ENCODE measurements around the gene BSDC1.
A peak's percentile ranks its signal among the peaks of the same experiment; 100 is the strongest.

The BSDC1 gene

DNA sequence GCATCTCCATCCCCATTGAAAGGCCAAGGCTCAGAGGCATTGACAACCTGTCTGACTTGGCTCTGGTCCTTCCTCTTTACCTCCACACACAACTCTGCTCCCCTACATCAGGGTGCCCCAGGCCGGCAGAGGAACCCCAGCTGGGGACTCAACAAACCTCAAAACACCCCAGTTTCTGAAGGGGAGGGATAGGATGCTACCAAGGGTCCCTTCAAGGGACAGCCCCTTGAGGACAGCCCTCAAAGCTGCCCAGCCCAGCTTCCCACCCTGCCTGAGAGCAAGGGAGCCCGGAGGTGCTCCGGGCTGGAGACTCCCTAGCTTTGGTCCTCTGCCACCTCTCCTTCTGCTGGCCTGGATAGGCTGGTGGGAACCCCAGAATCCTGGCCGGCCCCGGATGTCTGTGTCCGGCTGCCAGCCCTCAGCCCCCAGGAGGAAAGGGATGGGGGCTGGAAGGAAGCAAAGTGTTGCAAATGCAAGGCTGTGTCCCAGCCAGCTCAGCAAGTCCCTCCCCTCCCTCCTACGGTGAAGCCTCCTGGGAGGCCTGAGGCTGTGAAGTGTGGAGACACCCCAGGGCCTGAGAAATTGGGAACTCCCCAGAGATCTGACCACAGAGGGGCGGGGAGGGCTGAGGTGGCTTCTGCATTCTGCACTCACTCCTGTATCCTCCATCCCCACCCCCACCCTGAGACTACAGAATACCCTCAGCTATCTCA, 57.1 kb downstream of the BSDC1 start:
- DNase-seq (ENCODE audit: low spot score), result no peak

DNA sequence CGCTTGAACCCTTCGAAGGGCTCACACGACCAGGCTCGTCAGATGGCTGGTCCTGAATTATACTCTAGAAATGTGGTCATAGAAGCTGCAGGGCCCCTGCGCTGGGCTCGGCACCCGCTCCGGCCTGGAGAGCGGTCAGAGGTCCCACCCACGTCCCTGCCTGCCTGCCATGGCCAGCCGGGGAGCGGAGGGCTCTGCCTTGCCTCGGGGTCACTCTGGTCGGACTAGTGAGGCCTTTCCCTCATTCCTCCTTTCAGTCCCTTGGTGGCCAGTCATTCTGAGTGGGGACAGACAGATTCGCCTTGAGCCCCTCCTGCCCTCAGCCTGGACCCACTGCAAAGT, 57.7 kb downstream of the BSDC1 start:
- no peak for DNase-seq (ENCODE audit: low spot score)

DNA sequence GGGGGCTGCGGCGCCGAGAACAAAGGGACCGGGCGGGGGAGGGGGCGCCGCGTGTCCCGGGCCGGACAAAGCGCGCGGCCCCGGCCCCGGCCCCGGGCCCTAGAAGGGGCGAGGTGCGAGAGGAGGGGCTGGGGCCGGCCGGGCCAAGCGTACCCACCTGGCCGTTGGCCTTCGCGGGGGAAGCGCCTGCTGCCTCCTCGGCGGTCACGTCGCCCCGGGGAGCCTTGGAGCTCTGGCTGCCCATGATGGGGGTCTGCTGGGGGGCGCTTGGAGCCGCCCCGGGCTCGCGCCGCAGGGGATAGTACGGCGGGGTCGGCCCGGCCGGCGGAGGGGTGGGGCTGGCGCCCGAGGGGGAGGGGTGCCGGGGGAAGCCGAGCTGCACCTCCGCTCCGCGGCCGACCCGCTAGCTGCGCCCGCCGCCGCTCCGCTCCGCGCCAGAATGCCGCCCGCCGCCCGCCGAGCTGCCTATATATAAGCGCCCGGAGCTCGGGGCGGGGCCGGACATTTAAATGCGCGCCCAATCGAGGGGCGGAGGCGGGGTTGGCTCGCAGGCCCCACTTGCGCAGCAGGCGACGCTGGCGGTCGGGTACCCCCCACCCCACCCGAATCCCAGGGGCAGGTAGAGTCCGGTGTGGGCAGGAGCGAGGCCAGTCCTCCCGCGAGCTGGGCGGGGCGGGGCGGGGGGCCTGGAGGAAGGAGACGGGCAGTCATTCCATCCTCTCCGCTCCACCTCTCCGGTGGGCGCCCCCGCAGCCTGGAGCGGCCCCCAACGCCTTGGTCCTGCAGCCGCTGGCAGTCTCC, 58.3 kb downstream of the BSDC1 start, which contains the start of gene MARCKSL1:
TSS of gene MARCKSL1 (minus strand) at position 444 of the 801 bp plus-strand sequence. CDS start at position 244, 200 bp downstream.
- DNase-seq (ENCODE audit: low spot score), result peak; percentile 75

DNA sequence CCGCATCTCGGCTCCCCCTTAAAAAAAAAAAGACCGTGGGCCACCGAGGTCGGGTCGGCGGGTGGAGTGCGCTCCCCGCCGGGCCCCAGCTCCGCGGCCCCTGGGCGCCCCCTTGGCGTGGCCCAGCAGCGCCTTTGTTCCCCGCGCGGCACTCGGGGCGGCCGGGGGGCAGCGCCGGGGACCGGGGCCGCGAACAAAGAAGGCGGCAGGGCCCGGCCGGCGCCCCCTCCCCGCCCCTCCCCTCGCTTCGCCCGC, 58.8 kb downstream of the BSDC1 start:
- DNase-seq (ENCODE audit: low spot score), result no peak

DNA sequence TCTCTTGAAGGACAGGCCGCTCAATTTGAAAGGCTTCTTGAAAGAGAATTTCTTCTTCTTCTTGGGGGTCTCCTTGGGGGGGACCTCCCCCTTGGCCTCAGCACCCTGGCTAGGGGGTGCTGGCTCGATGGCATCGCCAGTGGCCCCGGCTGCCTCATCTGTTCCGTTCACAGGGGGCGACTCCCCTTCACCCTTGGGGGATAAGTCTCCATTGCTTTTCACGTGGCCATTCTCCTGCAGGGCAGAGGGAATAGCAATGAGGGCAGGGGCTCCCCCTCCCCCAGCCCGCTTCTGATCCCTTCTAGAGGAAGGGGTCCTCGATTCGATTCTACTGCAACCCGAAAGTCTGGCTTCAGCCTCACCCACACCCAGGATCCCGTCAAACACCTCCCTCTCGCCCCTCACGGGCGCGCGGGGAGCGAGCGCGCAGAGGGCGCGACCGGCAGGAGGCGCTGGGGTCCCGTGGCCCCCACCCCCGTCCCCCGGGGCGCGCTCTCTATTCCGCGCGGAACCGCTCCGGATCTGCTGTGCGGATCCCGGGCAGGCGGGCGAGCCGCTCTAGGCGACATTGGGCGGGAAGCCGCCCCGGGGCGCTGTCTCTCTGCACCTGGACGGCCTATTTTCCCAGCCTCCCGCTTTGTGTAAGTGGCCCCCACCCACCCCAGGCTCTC, 59.2 kb downstream of the BSDC1 start:
- DNase-seq (ENCODE audit: low spot score), result no peak

DNA sequence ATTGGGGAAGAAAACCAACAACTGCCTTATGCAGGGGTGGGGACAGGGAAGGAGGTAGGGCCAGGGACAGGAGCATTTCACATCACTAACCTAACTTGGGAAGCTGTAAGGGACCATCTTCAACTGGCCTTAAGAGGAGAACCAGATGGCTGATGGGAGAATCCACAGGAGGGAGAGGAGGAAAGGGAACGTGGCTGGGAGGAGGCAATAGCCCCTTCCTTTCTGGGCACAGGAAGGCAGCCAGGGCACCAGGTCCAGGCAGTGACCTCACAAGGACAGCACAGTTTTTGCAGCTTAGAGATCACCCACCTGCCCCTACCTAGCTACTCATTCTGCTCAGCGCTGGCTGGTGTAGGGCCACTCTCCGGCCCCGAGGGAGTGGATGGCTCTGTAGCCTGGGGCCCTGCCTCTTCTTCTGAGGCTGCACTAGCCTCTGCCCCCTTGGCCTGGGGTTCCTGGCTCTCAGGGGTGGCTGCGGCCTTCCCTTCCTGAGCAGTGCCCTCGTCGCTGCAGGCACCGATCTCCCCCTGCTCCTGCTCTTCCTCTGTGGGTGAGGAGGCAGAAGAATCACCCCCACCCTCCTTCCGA, 59.9 kb downstream of the BSDC1 start:
- DNase-seq (ENCODE audit: low spot score), result peak; percentile 60

DNA sequence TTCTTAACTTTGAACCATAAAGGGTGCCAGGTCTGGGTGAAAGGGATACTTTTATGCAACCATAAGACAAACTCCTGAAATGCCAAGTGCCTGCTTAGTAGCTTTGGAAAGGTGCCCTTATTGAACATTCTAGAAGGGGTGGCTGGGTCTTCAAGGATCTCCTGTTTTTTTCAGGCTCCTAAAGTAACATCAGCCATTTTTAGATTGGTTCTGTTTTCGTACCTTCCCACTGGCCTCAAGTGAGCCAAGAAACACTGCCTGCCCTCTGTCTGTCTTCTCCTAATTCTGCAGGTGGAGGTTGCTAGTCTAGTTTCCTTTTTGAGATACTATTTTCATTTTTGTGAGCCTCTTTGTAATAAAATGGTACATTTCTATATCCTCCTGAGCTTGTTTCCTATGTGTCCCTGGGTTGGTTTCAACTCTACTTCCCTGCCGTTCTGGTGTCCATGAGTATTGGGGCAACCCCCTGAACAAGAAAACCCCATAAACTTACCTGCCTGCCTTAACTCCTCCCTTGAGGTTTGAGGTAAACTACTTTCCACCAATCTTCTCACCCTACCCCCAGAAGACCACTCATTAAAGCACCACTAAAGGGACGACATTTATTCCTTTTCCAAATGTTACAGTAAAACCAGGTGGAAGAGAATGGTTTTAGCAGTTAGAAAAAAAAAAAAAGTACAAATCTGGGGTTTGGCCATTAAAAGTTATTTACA, 60.8 kb downstream of the BSDC1 start:
- no peak for DNase-seq (ENCODE audit: low spot score)

DNA sequence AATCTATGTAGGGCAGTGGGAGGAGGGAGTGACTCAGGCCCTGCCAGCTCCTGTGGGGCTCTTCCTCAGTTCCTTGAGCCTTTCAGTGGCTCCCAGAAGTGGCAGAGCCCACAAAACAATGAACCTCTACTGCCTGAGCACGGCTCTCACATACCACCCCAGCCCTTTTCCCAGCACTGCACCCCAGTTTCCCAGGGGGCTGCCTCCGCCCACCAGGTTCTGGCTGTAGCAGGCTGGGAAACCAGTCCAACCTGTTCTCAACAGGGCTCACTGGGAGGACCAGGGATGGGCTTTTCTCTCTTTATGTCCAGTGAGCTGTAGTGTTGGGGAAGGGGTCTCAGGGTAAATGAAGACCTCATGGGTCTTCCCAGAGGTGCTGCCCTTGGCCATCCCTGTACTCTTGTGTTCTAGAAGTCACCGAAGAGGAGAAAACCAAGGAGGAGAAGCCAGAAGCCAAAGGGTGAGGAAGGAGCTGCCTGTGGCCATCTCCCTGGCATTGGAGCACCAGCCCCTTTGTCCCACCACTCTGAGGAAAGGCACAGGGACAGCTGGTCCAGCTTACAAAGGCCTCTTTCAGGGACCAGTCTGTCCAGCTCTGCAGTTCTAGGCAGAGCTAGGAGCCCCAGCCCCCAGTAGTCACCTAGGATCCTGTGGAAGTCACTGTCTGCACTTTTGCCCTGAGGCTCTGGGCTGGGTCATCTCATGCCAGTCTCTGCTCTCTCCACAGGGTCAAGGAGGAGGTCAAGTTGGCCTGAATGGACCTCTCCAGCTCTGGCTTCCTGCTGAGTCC, 61.8 kb downstream of the BSDC1 start:
- DNase-seq (ENCODE audit: low spot score), result no peak

DNA sequence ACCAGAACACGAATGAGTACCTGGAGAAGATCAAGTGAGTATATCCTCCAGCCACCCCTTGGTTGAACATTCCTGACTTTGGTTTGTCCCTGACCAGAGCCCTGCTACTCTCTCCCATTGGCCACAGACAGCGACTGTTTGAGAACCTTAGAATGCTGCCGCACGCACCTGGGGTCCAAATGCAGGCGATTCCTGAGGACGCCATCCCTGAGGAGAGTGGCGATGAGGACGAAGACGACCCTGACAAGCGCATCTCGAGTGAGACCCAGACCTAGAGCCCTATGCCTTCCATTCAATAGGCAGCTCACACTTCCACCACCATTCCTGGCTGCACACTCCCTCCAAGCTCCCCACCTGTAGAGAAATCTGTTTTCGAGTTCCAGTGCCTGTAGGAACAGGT, 62.7 kb downstream of the BSDC1 start:
- no peak for DNase-seq (ENCODE audit: low spot score)

DNA sequence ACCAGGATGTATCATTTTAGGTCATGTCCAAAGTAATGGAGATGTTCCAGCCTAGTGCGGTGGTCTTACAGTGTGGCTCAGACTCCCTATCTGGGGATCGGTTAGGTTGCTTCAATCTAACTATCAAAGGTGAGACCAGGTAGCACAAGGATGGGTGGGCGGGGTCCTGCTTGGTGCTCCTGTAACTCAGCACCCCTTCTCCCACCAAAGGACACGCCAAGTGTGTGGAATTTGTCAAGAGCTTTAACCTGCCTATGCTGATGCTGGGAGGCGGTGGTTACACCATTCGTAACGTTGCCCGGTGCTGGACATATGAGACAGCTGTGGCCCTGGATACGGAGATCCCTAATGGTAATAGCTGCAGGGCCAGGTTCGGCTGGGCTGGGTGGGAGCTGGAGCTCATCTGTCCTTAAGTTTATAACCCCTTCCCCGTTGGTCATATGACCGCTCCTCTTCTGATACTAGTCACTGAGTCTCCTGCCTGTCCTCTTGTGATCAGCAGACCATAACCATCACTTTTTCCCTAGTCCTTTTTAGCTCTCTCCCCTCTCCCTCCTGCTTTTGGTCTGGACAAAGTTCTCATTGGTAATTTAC, 63.6 kb downstream of the BSDC1 start:
- no peak for DNase-seq (ENCODE audit: low spot score)

DNA sequence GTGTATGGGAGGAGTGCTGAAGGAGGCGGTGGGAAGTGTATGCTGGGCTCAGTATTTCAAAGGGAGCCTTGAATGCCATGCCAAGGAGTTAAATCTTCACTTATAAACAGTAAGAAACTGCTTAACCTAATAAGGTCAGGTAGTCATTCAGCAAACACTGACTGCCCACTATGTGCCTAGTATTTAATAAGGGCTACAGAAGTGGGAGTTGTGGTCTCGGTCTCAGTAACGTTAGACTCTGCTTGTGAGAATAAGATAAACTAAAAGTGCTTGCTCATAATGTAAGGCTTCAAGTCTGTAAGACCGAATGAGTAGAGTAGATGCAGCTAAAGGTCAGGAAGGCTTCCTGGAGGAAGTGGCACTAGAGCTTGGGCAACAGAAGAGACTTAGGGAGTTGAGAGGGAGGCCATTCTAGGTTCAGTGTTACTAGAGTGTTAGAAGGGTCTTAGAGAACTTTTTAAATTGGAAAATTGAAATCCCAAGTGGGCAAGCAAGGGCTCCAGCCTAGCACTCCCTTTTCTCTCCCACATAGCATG, 64.2 kb downstream of the BSDC1 start:
- no peak for DNase-seq (ENCODE audit: low spot score)

DNA sequence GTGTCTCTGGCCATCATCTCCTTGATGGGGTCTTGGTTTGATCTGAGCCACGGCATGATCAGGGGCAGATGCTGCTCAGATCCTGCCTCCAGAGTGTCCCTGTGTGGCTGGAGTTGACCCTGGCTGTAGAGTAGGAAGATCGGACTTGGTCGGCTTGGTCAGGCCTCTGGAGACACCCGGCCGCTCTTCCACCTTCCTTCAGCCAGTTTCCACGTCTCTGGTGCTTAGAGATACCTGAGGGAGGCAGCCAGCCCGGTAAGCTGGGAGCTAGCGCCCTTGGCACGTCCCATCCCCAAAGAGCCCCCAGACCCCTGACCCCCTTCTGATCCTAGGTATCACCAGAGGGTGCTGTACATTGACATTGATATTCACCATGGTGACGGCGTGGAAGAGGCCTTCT, 67.0 kb downstream of the BSDC1 start:
- DNase-seq (ENCODE audit: low spot score), result no peak

DNA sequence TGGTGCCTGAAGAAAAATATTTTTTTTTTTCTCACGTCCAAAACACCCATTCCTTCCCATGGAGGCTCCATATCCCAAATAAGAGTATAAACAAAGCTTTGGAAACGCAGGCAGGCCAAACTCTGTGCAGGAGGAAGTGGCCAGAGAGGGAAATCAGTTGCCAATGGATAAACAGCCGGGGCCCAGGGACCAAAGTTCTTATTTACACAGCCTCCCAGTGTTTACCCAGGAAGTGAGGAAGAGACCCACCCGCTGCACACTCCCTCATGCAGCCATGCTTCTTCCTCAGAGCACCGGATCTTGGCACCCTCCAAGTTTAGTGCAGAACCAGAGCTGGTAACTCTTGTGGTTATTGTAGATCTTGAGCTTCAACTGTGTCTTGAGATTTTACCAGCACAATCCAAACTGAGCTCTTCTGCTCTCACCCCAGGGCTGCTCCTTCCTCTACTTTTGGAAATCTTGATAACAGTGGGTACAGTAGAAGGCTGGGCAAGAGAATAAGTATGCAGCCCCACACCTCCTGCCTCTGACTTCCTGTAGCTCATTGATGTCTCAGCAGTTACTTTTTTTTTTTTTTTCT, 72.4 kb downstream of the BSDC1 start:
- DNase-seq (ENCODE audit: low spot score), result no peak

DNA sequence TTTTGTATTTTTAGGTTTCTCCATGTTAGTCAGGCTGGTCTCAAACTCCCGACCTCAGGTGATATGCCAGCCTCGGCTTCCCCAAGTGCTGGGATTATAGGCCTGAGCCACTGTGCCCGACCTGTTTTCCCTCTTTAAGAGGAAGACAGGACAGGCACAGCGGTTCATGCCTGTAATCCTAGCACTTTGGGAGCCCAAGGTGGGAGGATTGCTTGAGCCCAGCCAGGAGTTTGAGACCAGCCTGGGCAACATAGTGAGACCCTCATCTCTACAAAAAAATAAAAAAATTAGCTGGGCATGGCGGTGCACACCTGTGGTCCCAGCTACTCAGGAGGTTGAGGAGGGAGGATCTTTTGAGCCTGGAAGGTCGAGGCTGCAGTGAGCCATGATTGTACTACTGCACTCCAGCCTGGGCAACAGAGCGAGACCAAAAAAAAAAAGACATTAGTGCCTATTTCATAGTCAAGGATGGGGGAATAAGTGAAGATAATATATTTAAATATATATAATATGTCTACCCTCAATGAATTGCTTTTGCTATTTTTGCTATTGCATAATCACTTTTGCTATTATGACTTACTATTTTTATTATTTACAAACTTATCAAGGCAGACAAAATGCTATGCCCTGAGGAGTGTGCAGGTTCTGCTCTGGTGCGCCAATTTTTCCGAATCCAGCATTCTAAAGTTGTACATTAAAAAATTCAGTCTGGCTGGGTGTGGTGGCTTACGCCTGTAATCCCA, 75.9 kb downstream of the BSDC1 start:
- DNase-seq (ENCODE audit: low spot score), result no peak

DNA sequence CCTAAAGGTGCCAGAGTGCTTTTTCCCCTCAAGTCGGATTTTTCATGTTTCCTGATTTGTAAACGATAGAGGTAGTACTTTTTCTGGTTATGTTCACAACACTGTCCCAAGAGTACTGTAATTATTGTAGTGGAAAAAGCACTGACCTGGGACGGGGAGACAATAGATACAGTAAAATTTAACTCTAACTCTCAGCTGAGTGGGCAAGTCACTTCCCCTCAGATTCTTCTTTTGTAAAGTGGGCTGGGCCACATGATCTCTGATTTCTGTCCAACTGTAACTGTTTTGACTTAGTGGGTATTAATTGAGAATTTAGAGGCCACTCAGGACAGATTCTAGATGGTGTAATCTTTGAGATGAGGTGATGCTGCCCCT, 77.4 kb downstream of the BSDC1 start:
- no peak for DNase-seq (ENCODE audit: low spot score)
